GM20000 (cell line): Measurements from ENCODE around the gene CXXC5.
A peak's percentile ranks its signal among the peaks of the same experiment; 100 is the strongest.

Experiments
- DNase-seq: peaks from one replicate; pipeline ENCODE4 v3.0.0; 2012; ENCODE audit warnings: low spot score
- TF ChIP-seq, protein P1 (sequence below): IDR thresholded peaks from 2 replicates; pipeline ENCODE4 v1.5.1; 2012; ENCODE audit warnings: mild to moderate bottlenecking, control low read depth; ENCODE audit errors: extremely low read depth, missing control alignments

CXXC5 gene

DNA sequence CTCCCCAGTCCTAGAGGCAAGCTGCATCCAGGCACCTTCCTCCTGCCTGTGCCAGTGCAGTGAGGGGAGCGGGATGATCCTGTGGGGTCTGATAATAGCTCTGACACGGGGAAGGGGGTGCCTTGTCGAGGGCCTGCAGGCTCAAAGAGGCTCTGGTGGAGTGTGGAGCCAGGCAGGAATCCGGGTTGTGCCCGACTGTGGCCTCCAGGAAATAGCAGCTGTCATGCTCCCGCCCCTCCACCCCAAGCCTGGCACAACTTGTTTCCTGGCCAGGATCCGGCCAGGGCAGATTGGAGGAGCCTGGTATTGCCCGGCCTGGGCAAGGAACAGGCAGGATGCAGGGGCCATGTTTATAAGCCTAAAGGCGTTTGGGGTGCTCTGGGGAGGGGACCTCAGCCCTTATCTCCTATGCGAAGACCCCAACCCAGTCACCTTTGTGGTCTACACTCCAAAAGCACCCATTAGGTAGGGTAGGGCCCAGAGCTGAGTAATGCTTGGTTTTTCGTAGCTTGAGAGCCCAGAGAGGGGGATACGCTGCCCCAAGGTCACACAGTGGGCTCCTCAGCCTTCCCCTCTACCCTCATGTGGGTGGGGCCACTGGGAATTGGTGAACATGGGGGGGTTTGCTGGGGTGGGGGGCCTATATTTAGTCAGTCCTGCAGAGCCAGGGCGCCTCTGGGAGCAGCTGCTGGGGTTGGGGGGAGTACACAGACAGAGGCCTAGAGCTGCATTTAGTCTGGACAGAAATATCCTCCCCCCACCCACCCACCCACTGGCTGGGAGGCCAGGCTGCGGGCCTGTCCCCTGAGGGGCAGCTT lies 12.2 kb downstream of the CXXC5 start:
- TF ChIP-seq, protein P1, sequence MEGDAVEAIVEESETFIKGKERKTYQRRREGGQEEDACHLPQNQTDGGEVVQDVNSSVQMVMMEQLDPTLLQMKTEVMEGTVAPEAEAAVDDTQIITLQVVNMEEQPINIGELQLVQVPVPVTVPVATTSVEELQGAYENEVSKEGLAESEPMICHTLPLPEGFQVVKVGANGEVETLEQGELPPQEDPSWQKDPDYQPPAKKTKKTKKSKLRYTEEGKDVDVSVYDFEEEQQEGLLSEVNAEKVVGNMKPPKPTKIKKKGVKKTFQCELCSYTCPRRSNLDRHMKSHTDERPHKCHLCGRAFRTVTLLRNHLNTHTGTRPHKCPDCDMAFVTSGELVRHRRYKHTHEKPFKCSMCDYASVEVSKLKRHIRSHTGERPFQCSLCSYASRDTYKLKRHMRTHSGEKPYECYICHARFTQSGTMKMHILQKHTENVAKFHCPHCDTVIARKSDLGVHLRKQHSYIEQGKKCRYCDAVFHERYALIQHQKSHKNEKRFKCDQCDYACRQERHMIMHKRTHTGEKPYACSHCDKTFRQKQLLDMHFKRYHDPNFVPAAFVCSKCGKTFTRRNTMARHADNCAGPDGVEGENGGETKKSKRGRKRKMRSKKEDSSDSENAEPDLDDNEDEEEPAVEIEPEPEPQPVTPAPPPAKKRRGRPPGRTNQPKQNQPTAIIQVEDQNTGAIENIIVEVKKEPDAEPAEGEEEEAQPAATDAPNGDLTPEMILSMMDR: no peak
- no peak for DNase-seq

DNA sequence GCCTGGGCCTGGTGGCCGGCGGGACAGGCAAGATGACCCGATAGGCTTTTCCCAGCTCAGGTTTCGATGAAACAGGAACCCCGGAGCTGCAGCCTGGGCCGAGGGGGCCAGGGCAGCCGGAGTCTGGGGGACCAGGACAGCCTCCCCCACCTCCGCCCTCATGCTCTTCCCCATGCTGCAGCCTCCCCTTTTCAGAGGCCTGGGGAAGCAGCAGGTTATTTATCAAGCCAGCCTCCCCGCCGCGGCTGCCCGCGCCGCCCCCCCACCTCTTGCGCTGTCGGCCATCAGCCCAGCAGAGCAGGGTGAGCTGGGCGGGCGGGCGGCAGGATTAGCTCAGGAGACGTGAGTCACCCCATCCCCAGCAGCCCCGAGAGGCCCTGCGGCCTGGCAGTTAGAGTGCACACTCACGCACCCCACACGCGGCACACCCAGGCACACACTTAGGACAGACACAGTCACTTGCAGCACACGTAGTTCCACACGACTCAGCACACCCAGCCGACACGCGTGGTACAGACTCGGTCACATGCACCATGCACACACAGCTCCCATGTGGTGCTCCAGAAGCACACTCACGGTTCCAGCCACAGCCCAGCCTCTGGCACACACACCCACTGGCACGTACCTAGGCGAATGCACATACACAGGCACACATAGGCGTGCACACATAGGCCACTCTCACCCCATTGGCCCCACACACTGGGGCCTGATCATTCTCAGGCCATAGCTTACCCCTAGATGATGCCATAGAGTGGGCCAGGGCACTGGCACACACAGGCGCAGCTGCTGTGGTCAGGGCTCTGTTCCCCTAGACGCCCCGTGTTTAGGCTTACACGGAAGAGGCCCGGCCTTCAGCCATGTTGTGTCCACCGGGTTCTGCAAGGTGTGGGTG lies 13.0 kb downstream of the CXXC5 start:
- peak; percentile 57 for DNase-seq
- TF ChIP-seq, protein P1: no peak

DNA sequence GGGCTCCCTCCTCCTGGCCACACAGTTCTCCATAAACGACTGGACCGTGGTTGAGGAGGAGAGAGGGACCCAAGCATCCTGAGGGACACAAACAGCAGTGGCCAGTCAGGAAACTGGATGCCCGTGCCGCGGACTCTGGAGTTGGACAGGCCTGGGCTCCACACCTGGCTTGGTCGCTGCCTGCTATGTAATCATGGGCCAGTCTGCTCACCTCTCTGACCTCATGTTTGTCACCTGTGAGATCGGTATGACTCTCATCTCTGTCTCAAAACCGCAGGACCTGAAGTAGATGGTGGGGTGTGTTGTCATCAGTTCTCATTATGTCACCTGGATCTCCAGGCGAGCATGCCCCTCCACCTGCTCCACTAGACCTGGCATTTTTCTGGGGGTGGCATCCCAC lies 14.5 kb downstream of the CXXC5 start:
- no peak for DNase-seq
- TF ChIP-seq, protein P1: no peak

DNA sequence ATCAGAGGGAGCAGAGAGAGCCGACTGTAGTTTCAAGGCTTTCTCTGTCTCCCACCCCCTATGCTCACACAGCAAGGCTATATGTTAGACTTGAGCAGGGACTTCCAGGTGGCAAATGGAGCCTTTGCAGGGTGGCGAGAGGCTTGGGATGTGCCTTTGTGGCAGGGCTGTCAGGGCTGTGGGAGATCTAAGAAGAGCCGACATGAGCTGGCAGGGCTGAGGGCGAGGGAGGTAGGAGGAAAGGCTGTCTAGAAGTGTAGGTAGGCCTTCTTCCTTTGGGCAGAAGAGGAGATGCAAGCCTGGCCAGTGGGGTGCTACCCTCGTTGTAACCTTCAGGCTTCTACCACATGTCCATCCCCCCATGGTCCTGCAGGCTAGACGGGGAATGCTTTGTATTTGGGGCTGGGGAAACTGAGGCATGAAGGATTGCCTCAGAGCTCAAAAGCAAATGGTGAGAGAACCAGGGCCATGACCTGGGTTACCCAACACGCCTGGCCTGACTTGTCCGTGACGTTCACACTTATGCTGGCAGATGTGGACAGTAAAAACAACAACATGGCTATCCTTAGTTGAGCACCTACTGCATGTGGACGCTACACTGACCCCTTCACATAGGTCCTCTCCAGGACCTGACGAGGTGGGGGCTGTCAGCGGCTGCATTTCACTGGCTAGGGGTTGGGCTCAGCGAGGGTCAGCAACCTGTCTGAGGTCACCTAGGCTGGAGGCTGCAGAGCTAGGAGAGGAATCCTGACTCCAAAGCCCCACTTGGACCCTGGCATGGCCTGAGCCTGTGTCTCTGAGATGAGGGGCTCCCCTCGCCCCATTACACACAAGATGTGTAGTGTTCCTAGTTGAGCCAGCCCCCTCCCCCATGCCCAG lies 15.3 kb downstream of the CXXC5 start:
- TF ChIP-seq, protein P1: no peak
- DNase-seq: no peak

DNA sequence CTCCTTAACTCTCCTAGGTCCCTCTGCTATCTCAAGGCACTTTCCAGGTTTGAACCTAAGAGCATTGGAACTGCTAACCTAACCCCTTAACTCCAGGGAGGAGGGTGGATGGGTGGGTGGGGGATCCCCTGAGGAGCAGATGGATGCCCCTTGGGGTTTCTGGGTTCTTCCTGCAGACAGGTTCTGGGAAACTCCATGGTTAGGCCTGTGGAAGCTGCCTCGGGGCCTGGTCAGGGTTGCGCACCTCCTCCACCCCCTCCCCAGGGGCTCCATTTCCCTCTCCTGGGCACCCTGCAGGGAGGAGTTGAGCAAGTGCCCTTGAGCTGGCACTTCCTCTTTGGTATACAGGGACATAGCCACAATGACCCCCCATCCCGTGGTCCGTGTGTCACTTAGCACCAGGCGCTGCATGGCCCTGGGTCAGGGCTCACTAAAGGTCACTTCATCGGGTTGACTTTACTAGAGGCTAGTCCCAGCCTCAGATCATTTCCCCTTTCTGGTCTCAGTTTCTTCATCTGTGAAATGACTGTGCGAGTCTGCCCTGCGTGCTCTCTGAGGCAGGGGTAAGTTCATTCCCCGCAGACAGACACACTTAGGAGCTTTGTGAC lies 16.0 kb downstream of the CXXC5 start:
- TF ChIP-seq, protein P1: no peak
- peak; percentile 88 for DNase-seq

DNA sequence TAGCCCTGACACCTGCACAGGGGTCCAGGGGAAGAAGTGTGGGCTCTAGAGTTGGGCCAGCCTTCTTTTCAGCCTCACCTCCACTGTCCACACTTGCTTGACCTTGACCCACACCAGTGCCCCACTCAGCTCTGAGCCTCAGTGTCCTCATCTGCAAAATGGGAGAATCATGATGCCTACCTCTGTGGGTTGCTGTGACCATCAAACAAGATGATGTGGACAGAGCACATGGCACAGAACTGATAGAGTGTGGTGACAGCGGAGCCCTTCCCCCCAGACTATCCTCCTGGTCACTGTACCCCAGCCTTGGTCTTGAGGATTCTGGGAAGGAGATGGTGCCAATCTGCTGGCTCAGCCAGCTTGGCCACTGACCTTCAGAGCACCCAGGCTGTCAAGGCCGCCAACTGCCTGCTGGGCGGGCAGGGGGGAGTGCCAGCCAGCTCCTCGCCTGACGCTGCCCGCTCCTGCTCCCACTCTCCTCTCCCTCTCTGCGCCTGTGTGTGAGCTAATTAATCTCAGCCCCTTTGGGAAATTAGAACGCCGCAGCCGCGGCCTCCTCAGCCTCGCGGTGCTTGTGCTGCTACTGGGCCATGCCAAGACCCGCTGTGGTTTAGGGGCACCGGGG lies 16.7 kb downstream of the CXXC5 start:
- TF ChIP-seq, protein P1: no peak
- no peak for DNase-seq
